Panc1 (cell line): ENCODE data around the gene IRX4. TPM values are rescaled to one million over a fixed set of nuclear protein-coding genes. Genes with fewer than 3 reads are reported as not detected.

Source experiments
- ATAC-seq: fragments of 200-7000 bp; cut with Tn5 transposase; 2 replicates; pipeline ENCODE4 v1.9.1; 2020; ENCODE audit warnings: mild to moderate bottlenecking, moderate library complexity
- BruUV-seq: library from RNA; stranded (reverse); fragments of 400-500 nt; replicated peaks from 2 replicates; lab custom pipeline; 2021; lab: Mats Ljungman, UMichigan
- CTCF ChIA-PET: fragments of 300-600 bp; sonication (Branson Sonifier 250); formaldehyde crosslinking; loops from one replicate; lab custom pipeline; 2022; ENCODE audit warnings: antibody characterized with exemption; lab: Charles Lee
- POLR2A ChIA-PET: fragments of 300-600 bp; sonication (Branson Sonifier 250); formaldehyde crosslinking; loops from one replicate; lab custom pipeline; 2022; ENCODE audit warnings: antibody characterized with exemption; lab: Charles Lee
- DNase-seq: peaks from one replicate; pipeline ENCODE4 v3.0.0-alpha.2; 2010; ENCODE audit warnings: low read depth, low spot score
- H3K27ac ChIP-seq: 2 replicates; pipeline ENCODE4 v1.5.1; 2011; ENCODE audit warnings: mild to moderate bottlenecking, low read length, inconsistent platforms
- H3K27me3 ChIP-seq: fragments of 200-500 bp; sonication (Bioruptor generic); 2 replicates; pipeline ENCODE4 v1.6.0; 2014; ENCODE audit warnings: low read length, inconsistent platforms; ENCODE audit not compliant: control insufficient read depth, insufficient read depth
- H3K36me3 ChIP-seq: fragments of 200-500 bp; sonication (Bioruptor generic); 2 replicates; pipeline ENCODE4 v1.5.1; 2014; ENCODE audit warnings: inconsistent platforms, mild to moderate bottlenecking, low read length, moderate library complexity; ENCODE audit not compliant: control insufficient read depth, insufficient read depth
- H3K4me1 ChIP-seq: 2 replicates; pipeline ENCODE4 v1.5.1; 2011; ENCODE audit warnings: inconsistent platforms, mild to moderate bottlenecking, low read length, moderate library complexity; ENCODE audit not compliant: control insufficient read depth, insufficient read depth
- H3K4me3 ChIP-seq, 2 experiments: 2 replicates each; pipeline ENCODE4 v1.5.1; 2011 to 2012; ENCODE audit warnings: low read depth in 2 of 2, low read length in 2 of 2, mild to moderate bottlenecking in 2 of 2, inconsistent platforms in 1 of 2, moderate library complexity in 1 of 2
- H3K9me3 ChIP-seq: fragments of 200-500 bp; sonication (Bioruptor generic); 2 replicates; pipeline ENCODE4 v1.5.1; 2014; ENCODE audit warnings: low read depth, mild to moderate bottlenecking, inconsistent platforms, low read length, moderate library complexity; ENCODE audit not compliant: control insufficient read depth, insufficient read depth
- CTCF ChIP-seq: fragments of 450-650 bp; IDR thresholded peaks from 2 replicates; pipeline ENCODE4 v1.5.1; 2017; ENCODE audit warnings: mild to moderate bottlenecking
- POLR2AphosphoS5 ChIP-seq: IDR thresholded peaks from 2 replicates; pipeline ENCODE4 v1.6.1; 2012; ENCODE audit warnings: mild to moderate bottlenecking, low read depth, low read length, moderate library complexity
- REST ChIP-seq, 2 experiments: IDR thresholded peaks; 2 replicates each; pipeline ENCODE4 v1.6.1; 2011 to 2012; ENCODE audit warnings: low read depth in 2 of 2, control low read depth in 1 of 2, low read length in 1 of 2, mild to moderate bottlenecking in 1 of 2, moderate library complexity in 1 of 2; ENCODE audit not compliant: insufficient read depth in 1 of 2
- SIN3A ChIP-seq: IDR thresholded peaks from 2 replicates; pipeline ENCODE4 v1.6.1; 2012; ENCODE audit warnings: low read depth, mild to moderate bottlenecking, low read length, moderate library complexity, borderline replicate concordance; ENCODE audit not compliant: insufficient read depth
- TCF7L2 ChIP-seq: IDR thresholded peaks from 2 replicates; pipeline ENCODE4 v1.6.1; 2011; ENCODE audit warnings: mild to moderate bottlenecking, low read depth, low read length, inconsistent platforms
- in situ Hi-C: cut with HindIII; loops from 2 replicates; pipeline ENCODE4 v1.10.0; 2016; ENCODE audit warnings: low sequenced_read_pairs, low pct_unique_long_range_greater_than_20kb
- intact Hi-C: fragments of 100-400 bp; cut with micrococcal nuclease; formaldehyde crosslinking; loops from one replicate; pipeline ENCODE4 v1.10.0; 2022; ENCODE audit not compliant: unreplicated experiment
- total RNA-seq: library from RNA; stranded (reverse); gene quantifications from one replicate; pipeline ENCODE4 v1.2.1, GENCODE V29; 2021; ENCODE audit not compliant: unreplicated experiment

The IRX4 gene
- total RNA-seq, 1 experiment from 2014 or later: 0.18 TPM

- ChIA-PET POLR2A (no interaction called here), CTCF (no interaction called here)
- Histone ChIP-seq H3K27me3 (no peaks in the 10 kb centered on the region; the same call in 1 of the 2 replicates), H3K4me1 (no peaks in the 10 kb centered on the region), H3K4me3 (no peak overlapping the region), H3K9me3 (no peaks in the 10 kb centered on the region), H3K27ac (no peak overlapping the region), H3K36me3 (no peaks in the 10 kb centered on the region)
- ATAC-seq (no peak), DNase-seq (no peak)
- intact Hi-C loops (no loop called here), in situ Hi-C loops (no loop called here)
- TF ChIP-seq TCF7L2 (no peak), REST (IDR thresholded peaks at IDR 0.05; ENCODE audit: insufficient read depth in 1 of 2, low read depth in 2 of 2, low read length in 1 of 2) (no peak), SIN3A (no peak)
- BruUV-seq: no TSS peak
Measured at GRCh38 chr5:1884678-1885403, 2.1 kb upstream of the IRX4 start.

GRCh38 chr5:1883925-1884677 lies 1.4 kb upstream of the IRX4 start:
- no peaks in the 10 kb centered on the region; the same call in 1 of the 2 replicates for H3K27me3 ChIP-seq

More at GRCh38 chr5:1883925-1884677, 1.4 kb upstream of the IRX4 start:
- TF ChIP-seq CTCF: no peak
- TF ChIP-seq REST (IDR thresholded peaks at IDR 0.05; ENCODE audit: insufficient read depth in 1 of 2, low read depth in 2 of 2, low read length in 1 of 2): no peak
- no peak for TF ChIP-seq POLR2AphosphoS5
- no peak for TF ChIP-seq SIN3A
- in situ Hi-C loops: no loop called here
- H3K36me3 ChIP-seq: no peaks in the 10 kb centered on the region
- CTCF ChIA-PET: interaction anchor here (0.6 kb wide), 1 partner anchor 121 kb away, joined by 4 read pairs; no protein-coding TSS in a partner anchor
- intact Hi-C loops: no loop called here
- H3K4me3 ChIP-seq: peak overlapping the region in 1 of 2 experiments; percentile 56; a peak in 1 of 4 replicates
- BruUV-seq: no TSS peak
- POLR2A ChIA-PET: no interaction called here
- H3K4me1 ChIP-seq: no peaks in the 10 kb centered on the region
- ATAC-seq (peak; percentile 11), DNase-seq (no peak)
- H3K9me3 ChIP-seq: no peaks in the 10 kb centered on the region
- no peak overlapping the region for H3K27ac ChIP-seq
